K562 (cell line): ENCODE measurements around the gene EFNA1. TPM values are rescaled to one million over a fixed set of nuclear protein-coding genes. Genes with fewer than 3 reads are reported as not detected.

ENCODE experiments used
- ATAC-seq: fragments of 200-7000 bp; cut with Tn5 transposase; 3 replicates; pipeline ENCODE4 v1.9.1; 2020; ENCODE audit warnings: moderate library complexity
- BruUV-seq: library from RNA; stranded (reverse); fragments of 400-500 nt; replicated peaks from 2 replicates; lab custom pipeline; 2021; lab: Mats Ljungman, UMichigan
- CTCF ChIA-PET: fragments of 300-600 bp; formaldehyde crosslinking; extraction: SDS; loops from one replicate; lab custom pipeline; 2021; ENCODE audit warnings: low intra/inter-chr PET ratio; lab: Yijun Ruan, JAX
- POLR2A ChIA-PET: fragments of 300-600, 350-650 bp; sonication (Branson Sonifier 250); formaldehyde crosslinking; extraction: SDS; loops from one replicate; lab custom pipeline; 2021; ENCODE audit warnings: antibody characterized with exemption, inconsistent platforms; lab: Yijun Ruan, JAX
- DNase-seq, 4 experiments: peaks; one replicate each; pipeline versions ENCODE4 v3.0.0 to v3.0.0-alpha.2; 2011 to 2018; ENCODE audit warnings: low spot score in 3 of 4, mixed read lengths in 3 of 4; ENCODE audit errors: extremely low read depth in 1 of 4
- FAIRE-seq: peaks from 2 replicates; lab custom pipeline; 2011; peaks lifted over from hg19 to GRCh38; lab: Jason Lieb, UNC
- H2AFZ ChIP-seq: 2 replicates; pipeline ENCODE4 v1.6.0; 2011; ENCODE audit warnings: low read depth, low read length, control low read depth, inconsistent platforms
- H3K27ac ChIP-seq: fragments of 200-600 bp; 3 replicates; pipeline ENCODE4 v1.8.0; 2011; ENCODE audit warnings: low read depth, mild to moderate bottlenecking, control low read depth, inconsistent platforms, low read length, moderate library complexity, mixed read lengths; ENCODE audit errors: extremely low read depth
- H3K27me3 ChIP-seq, 2 experiments: fragments of 300-600 bp in 1 of 2; 2 replicates in 1 of 2; 3 replicates in 1 of 2; pipeline versions ENCODE4 v1.6.0 to v1.8.0; 2011; ENCODE audit warnings: inconsistent platforms in 2 of 2, low read length in 2 of 2, mild to moderate bottlenecking in 1 of 2, mixed read lengths in 1 of 2, moderate library complexity in 1 of 2; ENCODE audit not compliant: control insufficient read depth in 2 of 2, insufficient read depth in 2 of 2
- H3K36me3 ChIP-seq: fragments of 300-600 bp; 3 replicates; pipeline ENCODE4 v1.8.0; 2011; ENCODE audit warnings: mild to moderate bottlenecking, low read length, inconsistent platforms; ENCODE audit not compliant: control insufficient read depth, insufficient read depth
- H3K4me1 ChIP-seq, 2 experiments: fragments of 200-600 bp in 1 of 2; replicated peaks in 1 of 2; 2 replicates in 1 of 2; 3 replicates in 1 of 2; pipeline versions ENCODE4 v1.5.1 to v1.8.0; 2011; ENCODE audit warnings: inconsistent platforms in 2 of 2, low read length in 2 of 2, mild to moderate bottlenecking in 1 of 2, mixed read lengths in 1 of 2, moderate library complexity in 1 of 2; ENCODE audit not compliant: control insufficient read depth in 2 of 2, insufficient read depth in 2 of 2
- H3K4me2 ChIP-seq: 2 replicates; pipeline ENCODE4 v1.6.1; 2011; ENCODE audit warnings: low read length, control low read depth, inconsistent platforms, mixed read lengths; ENCODE audit not compliant: insufficient read depth
- H3K4me3 ChIP-seq: fragments of 200-600 bp; sonication (generic), shearing (Covaris generic); 2 replicates; pipeline ENCODE4 v1.5.1; 2016; ENCODE audit warnings: control low read depth, inconsistent platforms
- H3K79me2 ChIP-seq: fragments of 200-600 bp; 3 replicates; pipeline ENCODE4 v1.8.0; 2011; ENCODE audit warnings: low read length, inconsistent platforms; ENCODE audit not compliant: control insufficient read depth, insufficient read depth
- H3K9ac ChIP-seq, 2 experiments: 2 replicates each; pipeline versions ENCODE4 v1.6.0 to v1.6.1; 2011; ENCODE audit warnings: low read depth in 2 of 2, low read length in 2 of 2, control low read depth in 1 of 2, inconsistent platforms in 1 of 2, mild to moderate bottlenecking in 1 of 2, mixed read lengths in 1 of 2; ENCODE audit not compliant: insufficient read depth in 1 of 2
- H3K9me1 ChIP-seq: one replicate; pipeline ENCODE4 v1.6.0; 2011; ENCODE audit warnings: inconsistent platforms, mild to moderate bottlenecking, low read length, moderate library complexity; ENCODE audit not compliant: control insufficient read depth, insufficient read depth
- H3K9me3 ChIP-seq: replicated peaks from 2 replicates; pipeline ENCODE4 v1.5.1; 2011; ENCODE audit warnings: low read depth, low read length, inconsistent platforms; ENCODE audit not compliant: control insufficient read depth, insufficient read depth
- H4K20me1 ChIP-seq: replicated peaks from 2 replicates; pipeline ENCODE4 v1.6.1; 2011; ENCODE audit warnings: low read length, inconsistent platforms, mixed read lengths; ENCODE audit not compliant: control insufficient read depth, insufficient read depth
- CHD1 ChIP-seq: fragments of 200-600 bp; sonication (generic); IDR thresholded peaks from one replicate; pipeline ENCODE4 v1.6.1; 2012; ENCODE audit warnings: mild to moderate bottlenecking, moderate library complexity, low read length, inconsistent platforms
- CHD2 ChIP-seq: IDR thresholded peaks from 2 replicates; pipeline ENCODE4 v1.6.1; 2011; ENCODE audit warnings: low read depth, low read length
- KHSRP ChIP-seq: fragments of 450-650 bp; IDR thresholded peaks from 2 replicates; pipeline ENCODE4 v1.6.1; 2017
- WHSC1 ChIP-seq: IDR thresholded peaks from one replicate; pipeline ENCODE4 v1.6.1; 2012; ENCODE audit warnings: low read length, control low read depth, inconsistent platforms
- ZNF589 ChIP-seq: fragments of 200-800 bp; sonication (Bioruptor generic); IDR thresholded peaks from 2 replicates; pipeline ENCODE4 v1.6.1; 2016; ENCODE audit warnings: low read depth, missing genetic modification characterization, missing compliant biosample characterization
- WGBS: fragments of 100-300 bp; shearing (Covaris generic); methylation state at CpG from one replicate; pipeline ENCODE4 v1.1.6; 2016; ENCODE audit warnings: low coverage, mixed read lengths; ENCODE audit not compliant: insufficient coverage; ENCODE audit errors: missing lambda C conversion rate; 5-methylcytosine and 5-hydroxymethylcytosine counted together
- in situ Hi-C: fragments of 300-500 bp; cut with MboI; formaldehyde crosslinking; loops from 4 replicates; pipeline ENCODE4 v1.15.0; 2018; ENCODE audit warnings: inconsistent platforms, mixed read lengths
- intact Hi-C: fragments of 100-400 bp; cut with micrococcal nuclease; formaldehyde crosslinking; loops from 2 replicates; pipeline ENCODE4 v1.14.2; 2022
- polyA plus RNA-seq, 8 experiments: library from polyadenylated mRNA; depleted of rRNA in 4 of 8; stranded (reverse) in 5 of 8; unstranded in 3 of 8; fragments of >200 nt; fragmentation: Nextera tagmentation in 2 of 8; fragmentation: Illumina TruSeq in 1 of 8; extraction: Ambion mirVana in 2 of 8; extraction: Trizol in 1 of 8; gene quantifications; 2 replicates each; pipeline versions ENCODE4 v1.2.1 to v1.2.3, GENCODE V29; 2011 to 2014; ENCODE audit warnings: inconsistent platforms in 1 of 8, missing spikeins in 1 of 8
- total RNA-seq, 7 experiments: library from RNA; depleted of rRNA in 6 of 7; stranded (reverse); fragments of >200 nt in 6 of 7; fragmentation: Illumina TruSeq in 2 of 7; extraction: Trizol in 2 of 7; gene quantifications; 2 replicates each; pipeline versions ENCODE4 v1.2.1 to v1.2.3, GENCODE V29; 2011 to 2021; ENCODE audit warnings: low replicate concordance in 1 of 7
- TF ChIP-seq, protein P1 (sequence below): fragments of 250-450 bp; sonication (Bioruptor Pico); IDR thresholded peaks from 2 replicates; pipeline ENCODE4 v1.5.0; 2022; ENCODE audit warnings: mild to moderate bottlenecking

EFNA1 gene
- total and polyA plus RNA-seq, 9 of the 15 experiments (the other 6 are each of a cell fraction or from before 2014, with no cell fraction given), result 2.1 to 9.3 (median 3.0) TPM

DNA sequence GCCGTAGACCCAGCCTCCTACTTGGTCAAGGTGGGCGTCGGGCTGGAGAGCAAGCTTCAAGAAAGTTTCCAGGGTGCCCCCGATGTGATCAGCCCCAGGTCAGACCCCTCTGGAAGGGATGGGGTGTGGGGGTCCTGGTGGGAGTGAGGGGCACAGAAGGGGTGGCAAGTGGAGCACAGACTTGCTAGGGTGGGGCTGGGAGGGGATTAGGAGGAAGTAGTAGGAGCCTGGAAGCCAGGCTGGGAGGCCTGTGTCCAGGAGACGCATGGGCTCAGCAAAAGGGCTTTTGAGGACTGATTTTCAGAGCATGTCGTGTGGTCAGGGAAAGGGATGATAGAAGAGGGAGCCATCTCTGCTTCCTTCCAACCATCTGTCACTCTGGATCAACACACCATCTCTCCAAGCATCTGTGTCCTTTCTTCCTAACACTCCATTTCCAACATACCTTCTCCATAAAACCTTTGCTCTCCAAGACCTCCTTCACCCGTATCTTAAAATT lies 54.4 kb downstream of the EFNA1 start:
- Histone ChIP-seq H3K36me3 (no peaks in the 10 kb centered on the region), H2AFZ (no peak overlapping the region), H3K9ac (peak overlapping the region in 1 of 2 experiments; percentile 73; a peak in 2 of 4 replicates), H3K27me3 (no peaks in the 10 kb centered on the region), H3K4me2 (no peak overlapping the region), H3K4me1 (peaks cover 7 to 53% of the 10 kb centered on the region in 2 experiments; a peak in 4 of 5 replicates), H3K27ac (no peak overlapping the region), H4K20me1 (no peaks in the 10 kb centered on the region), H3K4me3 (no peak overlapping the region), H3K79me2 (no peaks in the 10 kb centered on the region), H3K9me3 (no peaks in the 10 kb centered on the region), H3K9me1 (no peaks in the 10 kb centered on the region)
- FAIRE-seq (peak; percentile 52), DNase-seq (no peak), ATAC-seq (no peak)
- in situ Hi-C loops (no loop called here), intact Hi-C loops (no loop called here)
- CTCF ChIA-PET, result no interaction called here
- BruUV-seq, result no TSS peak
- WGBS, result 49% methylated on average over 5 of the region's 7 CpGs
- POLR2A ChIA-PET, result no interaction called here
- TF ChIP-seq WHSC1, result no peak
- no peak for TF ChIP-seq KHSRP
- no peak for TF ChIP-seq CHD1
- TF ChIP-seq ZNF589 (CRISPR knock-in tag), result no peak
- TF ChIP-seq CHD2, result no peak
- TF ChIP-seq, protein P1, sequence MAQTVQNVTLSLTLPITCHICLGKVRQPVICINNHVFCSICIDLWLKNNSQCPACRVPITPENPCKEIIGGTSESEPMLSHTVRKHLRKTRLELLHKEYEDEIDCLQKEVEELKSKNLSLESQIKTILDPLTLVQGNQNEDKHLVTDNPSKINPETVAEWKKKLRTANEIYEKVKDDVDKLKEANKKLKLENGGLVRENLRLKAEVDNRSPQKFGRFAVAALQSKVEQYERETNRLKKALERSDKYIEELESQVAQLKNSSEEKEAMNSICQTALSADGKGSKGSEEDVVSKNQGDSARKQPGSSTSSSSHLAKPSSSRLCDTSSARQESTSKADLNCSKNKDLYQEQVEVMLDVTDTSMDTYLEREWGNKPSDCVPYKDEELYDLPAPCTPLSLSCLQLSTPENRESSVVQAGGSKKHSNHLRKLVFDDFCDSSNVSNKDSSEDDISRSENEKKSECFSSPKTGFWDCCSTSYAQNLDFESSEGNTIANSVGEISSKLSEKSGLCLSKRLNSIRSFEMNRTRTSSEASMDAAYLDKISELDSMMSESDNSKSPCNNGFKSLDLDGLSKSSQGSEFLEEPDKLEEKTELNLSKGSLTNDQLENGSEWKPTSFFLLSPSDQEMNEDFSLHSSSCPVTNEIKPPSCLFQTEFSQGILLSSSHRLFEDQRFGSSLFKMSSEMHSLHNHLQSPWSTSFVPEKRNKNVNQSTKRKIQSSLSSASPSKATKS (CRISPR knock-in tag), result no peak
